Left kidney (tissue), 2 donors: ENCODE data around the gene ADRM1. TPM values are rescaled to one million over a fixed set of nuclear protein-coding genes. Genes with fewer than 3 reads are reported as not detected.

Experiments
- DNase-seq: peaks from one replicate; pipeline ENCODE4 v3.0.0-alpha.2; 2013
- polyA plus RNA-seq: library from polyadenylated mRNA; unstranded; fragments of 120-200 nt; gene quantifications from one replicate; pipeline ENCODE4 v1.2.1, GENCODE V29; 2013; ENCODE audit not compliant: insufficient read length

Gene ADRM1
- polyA plus RNA-seq, 1 donor = 37.6 TPM

DNA sequence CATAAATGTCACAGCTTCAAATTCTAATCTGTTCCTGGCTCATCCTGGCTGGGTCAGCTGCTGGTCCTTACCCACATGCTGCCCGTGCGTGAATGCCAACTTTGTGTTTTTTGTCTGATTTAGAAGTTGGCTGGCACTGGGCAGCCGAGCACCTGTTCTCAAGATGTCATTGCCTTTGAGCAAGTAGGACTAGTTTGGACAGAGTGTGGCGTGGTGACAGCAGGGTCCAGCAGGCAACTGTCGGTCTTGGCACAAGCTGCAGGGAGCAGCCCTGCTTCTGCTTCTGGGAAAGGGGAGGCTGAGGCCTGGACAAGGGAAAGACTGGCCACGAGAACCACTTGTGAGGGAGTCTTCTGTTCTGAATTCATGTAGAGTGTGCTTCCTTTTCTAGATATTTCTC lies 26.4 kb upstream of the ADRM1 start:
- DNase-seq = no peak

DNA sequence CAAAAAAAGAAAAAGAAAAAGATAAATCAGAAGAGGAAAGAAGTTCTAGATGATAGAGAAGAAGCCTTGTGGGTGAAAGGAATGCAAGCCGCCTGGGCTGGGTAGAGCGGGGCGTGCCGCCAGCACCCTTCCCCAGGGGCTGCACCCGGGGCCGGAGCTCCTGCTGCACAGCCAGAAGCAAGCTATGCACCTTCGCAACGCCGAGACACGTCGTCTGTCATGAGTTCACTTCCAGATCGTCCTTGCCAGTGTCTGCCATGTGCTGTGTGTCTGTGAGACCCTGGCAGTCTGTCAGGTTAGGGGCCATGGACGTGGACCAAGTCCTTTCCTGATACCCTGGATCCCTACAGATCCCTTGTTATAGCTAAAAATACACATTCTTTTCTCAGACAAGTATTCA lies 25.5 kb upstream of the ADRM1 start:
- DNase-seq = no peak

DNA sequence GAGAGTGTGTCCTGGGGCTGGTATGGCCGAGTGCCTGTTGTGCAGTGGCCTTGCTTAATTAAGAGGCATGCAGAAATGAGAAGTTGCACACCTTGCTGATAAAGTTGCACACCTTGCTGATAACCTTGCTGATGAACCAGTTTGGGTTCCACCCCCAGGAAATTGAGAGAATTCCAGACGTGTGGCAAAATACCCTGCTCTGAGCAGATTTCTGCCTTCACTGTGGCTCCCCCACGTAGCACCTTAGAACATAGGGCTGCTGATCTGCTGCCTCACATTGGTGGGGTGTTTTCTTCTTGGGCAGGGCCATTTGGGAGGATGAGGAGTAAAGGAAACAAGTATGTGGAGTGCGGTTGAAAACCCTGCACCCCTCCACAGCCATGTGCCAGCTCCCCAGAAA lies 22.5 kb upstream of the ADRM1 start:
- no peak for DNase-seq

DNA sequence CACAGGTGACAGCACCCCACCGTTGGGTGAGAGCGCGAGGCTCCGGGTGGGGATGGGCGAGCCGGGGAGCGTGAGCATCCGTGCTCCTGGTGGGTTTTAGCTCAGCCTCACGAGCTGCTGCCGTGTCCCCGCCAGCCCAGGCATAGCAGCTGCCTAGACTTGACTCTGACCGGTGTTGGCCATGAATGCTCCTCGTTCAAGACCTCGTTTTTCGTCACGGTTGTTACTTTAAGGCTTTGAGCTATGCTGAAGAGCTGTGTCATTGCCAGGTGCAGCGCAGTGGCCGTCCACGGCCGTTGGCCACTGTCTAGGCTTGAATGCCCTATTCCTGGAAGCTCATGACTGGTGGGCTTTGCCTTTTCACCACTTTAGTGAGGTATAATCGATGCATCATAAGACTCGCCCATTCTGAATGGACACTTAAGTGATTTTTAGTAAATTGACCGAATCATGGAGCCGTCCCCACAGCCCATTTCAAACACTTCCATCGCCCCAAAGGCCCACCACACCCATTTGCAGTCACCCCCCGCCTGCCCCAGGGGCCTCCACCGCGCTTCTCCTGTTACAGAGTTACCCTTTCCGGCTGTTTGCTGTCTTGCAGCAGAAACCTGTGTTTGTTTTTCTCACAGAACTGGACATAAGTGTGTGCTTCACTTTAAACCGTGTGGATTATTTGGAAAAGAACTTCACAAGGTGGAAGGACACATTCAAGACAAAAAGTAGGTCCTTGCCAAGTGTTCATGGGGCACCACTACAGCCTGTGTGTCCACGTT lies 21.4 kb upstream of the ADRM1 start:
- no peak for DNase-seq

DNA sequence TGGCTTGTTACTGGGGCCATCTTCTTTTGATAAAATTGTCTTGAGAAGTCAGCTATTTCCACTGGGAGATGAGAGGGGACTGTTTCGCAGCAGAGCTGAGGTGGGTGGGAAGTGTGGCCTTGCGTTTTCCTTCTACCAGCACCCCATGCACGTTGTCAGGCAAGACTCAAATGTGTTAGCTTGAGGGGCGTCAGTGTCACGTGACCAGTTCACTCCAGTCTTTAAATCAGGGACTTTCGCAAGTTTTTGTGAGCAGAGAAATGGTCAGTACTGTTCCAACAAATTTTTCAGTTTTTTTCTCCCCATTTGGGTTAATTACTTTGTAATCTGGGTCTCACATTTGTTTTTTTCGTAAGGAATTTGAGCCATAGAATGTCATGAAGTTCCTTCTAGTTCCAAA lies 20.7 kb upstream of the ADRM1 start:
- DNase-seq = no peak

DNA sequence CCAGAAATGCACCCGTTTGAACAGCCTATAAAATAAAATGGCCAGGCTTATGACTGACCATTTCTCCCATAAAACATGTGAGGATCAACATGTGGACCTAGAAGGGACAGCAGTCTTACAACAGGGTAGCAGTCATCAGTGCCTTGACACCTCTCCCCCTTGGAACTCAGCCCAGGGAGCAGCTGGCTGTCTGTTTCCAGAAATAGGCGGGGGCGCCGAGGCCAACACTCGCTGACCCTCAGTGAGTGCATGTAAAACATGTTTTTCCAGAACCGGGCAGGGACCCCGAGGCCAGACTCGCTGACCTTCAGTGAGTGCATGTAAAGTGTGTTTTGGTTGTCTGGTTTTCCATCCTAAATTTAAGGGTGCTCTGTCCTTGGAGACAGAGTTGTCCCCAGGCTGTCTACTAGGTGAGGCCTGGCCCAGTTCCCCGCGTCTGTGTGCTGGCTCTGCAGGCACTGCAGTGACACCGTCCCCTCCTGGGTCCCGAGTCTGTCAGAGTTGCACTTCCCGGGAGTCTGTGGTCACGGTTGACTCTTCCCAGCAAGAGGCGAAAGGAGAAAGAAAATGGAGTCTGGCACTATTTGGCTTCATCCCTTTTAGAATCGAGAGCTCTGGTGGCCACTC lies 19.8 kb upstream of the ADRM1 start:
- DNase-seq = no peak

DNA sequence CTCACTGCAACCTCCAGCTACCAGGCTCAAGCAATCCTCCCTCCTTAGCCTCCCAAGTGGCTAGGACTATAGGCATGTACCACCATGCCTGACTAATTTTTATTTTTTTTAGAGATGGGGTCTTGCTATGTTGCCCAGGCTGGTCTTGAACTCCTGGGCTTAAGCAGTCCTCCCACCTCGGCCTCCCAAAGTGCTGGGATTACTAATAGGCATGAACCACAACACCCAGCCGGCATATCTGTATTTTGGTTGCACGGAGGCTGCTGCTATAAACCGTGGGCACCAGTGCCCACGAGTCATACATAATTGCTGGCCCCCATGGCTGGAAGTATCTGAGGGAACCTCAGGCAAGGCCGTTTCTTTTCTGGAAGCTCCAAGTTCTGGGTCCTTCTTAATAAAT lies 18.3 kb upstream of the ADRM1 start:
- no peak for DNase-seq

DNA sequence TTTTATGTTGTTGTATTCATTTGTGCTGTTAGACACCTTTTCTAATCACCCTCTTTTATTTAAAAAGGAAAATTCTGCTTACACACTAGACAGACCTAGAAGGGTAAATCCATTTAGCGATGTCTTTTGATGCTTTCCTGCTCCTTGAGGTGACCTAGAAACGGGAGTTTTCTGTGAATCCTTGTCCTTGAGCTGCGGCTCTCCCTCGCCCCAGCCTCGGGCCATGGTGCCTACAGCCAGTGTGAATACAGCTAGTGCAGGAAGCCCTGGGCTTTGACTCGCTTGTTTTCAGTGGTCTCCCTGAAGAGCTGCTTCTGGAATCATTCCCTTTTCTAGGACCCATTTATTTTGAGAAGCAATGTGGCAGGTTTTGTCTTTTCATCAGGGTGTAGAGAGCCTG lies 17.6 kb upstream of the ADRM1 start:
- no peak for DNase-seq

DNA sequence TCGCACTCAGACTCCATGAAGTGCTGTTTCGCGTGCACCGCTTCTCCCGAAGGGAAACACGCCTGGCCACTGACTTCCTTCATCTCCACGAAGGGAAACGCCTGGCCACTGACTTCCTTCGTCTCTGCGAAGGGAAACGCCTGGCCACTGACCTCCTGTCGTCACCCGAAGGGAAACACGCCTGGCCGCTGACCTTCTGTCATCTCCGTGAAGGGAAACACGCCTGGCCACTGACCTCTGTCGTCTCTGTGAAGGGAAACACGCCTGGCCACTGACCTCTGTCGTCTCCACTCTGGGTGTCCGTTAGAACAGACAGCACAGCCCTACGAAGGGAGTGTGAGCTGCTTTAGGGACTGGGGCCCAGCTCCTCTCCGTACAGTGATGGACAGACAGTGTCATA lies 17.1 kb upstream of the ADRM1 start:
- DNase-seq = peak; percentile 8

DNA sequence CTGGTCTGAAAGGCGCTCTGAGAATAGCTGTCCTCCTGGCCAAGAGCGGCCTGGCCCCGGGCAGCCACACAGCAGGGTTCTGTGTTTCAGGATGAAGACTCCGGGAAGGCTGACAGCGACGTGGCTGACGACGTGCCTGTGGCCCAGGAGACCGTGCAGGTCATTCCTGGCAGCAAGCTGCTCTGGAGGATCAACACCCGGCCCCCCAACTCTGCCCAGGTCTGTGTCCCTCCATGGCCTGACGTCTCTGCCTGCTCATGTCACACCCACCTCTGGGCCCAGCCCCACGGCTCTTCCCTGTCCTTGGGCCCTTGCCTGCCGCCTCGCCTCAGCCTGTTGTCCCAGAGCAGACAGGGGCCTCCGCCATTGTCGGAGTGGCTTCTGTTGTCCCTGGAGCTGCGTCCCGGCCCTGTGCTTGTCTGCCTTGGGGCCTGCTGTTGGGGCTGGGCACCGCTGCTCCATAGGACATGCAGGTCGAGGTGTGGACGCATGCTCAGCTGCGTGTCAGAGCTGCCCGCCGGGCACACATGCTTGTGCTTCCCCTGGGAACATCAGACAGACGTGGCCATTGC lies 16.2 kb upstream of the ADRM1 start:
- DNase-seq = no peak

DNA sequence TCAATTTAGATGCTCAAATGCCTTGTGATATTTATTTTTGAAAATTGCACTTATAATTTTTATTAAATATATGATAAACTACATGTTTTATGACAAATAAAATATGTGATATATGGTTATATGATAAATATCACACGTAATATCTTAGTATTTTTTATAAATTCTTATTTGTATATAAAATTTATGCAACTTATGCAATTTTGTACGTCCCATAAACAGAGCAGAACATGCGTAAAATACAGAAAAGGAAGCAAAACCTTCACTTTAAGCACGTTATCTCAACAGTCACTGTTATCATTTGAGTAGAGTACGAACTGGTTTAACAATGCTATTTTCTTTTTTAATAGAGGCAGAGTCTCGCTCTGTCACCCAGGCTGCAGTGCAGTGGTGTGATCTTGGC lies 15.7 kb upstream of the ADRM1 start:
- no peak for DNase-seq

DNA sequence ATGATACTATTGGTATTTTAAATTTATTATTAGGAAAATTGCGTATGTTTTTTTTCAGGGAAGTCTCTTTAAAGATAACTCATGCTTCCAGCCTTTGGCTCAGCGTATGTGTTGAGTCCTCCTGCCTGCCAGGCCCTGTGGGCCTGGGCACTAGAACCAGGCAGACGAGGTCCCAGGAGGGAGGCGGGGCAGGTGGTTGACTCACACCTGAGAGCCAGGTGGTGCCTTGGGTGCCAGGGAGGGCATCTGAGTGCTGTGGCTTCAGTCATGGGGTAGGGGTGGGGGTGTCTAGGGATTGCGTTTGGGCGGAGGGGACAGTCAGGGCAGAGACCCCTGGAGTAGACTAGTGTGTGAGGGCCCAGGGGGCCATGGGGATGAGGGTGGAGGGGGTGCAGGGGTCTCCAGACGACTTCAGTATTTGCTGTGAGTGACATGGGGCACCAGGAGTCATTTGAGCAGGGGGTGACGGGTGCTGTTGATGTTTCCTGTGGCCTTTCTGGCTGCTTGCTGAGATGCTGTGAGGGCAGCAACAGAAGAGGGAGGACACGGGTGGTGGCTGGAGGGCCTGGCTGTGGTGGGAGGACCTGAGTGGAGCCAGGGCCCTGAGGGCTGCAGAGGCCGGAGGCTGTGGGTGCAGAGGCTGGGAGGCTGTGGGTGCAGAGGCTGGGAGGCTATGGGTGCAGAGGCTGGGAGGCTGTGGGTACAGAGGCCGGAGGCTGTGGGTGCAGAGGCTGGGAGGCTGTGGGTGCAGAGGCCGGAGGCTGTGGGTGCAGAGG lies 14.8 kb upstream of the ADRM1 start:
- DNase-seq = no peak

DNA sequence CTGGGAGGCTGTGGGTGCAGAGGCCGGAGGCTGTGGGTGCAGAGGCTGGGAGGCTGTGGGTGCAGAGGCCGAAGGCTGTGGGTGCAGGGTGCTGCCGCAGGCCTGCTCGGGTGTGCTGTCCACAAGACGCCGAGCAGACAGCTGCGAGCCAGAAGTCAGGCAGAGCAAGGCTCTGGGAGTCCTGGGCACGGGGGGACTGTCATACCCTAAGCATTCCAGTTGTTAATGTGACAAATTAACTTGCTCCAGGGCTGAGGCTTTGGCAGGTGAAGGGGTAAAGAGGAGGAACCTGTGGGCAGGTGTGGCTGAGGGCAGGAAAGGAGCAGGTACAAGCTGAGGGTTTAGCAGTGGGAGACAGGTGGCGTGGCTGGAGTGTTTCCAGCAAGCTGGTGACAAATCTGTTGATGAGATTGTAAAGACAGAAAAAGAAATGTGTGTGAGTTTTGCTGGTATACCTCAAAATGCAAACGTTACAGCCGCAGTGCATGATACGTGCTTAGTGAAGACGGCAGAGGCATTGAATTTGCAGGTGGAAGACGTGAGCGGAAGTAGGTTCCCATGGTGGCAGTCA lies 14.2 kb upstream of the ADRM1 start:
- no peak for DNase-seq

DNA sequence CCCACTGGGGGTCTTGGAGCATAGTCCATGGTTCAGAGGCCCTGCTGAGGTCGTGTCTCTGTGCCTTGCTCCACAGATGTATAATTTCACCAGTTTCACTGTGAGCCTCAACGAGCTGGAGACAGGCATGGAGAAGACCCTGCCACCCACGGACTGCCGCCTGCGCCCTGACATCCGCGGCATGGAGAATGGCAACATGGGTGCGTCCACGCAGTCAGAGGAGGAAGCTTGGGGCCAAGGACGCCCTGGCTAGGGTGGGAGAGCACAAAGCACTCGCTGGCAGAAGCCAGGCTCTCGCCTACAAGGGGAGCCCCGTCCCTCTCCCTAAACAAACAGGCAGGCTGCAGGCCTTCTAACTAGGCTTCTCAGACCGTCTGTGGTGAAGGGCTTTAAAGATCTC lies 13.7 kb upstream of the ADRM1 start:
- DNase-seq = no peak

DNA sequence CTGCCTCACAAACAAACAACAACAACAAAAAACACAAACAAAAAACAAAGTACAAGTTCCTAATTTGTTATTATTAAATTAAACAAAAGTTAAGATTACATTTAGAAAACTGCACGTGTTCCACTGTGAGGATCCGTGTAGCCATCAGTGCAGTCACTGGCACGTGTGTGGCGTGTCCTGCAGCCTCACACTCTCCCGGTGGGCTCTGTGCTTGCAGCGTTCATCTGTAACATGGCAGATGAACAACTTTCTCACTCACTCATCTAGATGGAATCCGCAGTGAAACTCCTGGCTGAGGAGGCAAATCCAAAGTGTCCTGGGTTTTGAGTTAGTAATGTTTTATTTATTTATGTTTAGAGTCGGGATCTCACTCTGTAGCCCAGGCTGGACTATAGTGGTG lies 12.9 kb upstream of the ADRM1 start:
- no peak for DNase-seq

DNA sequence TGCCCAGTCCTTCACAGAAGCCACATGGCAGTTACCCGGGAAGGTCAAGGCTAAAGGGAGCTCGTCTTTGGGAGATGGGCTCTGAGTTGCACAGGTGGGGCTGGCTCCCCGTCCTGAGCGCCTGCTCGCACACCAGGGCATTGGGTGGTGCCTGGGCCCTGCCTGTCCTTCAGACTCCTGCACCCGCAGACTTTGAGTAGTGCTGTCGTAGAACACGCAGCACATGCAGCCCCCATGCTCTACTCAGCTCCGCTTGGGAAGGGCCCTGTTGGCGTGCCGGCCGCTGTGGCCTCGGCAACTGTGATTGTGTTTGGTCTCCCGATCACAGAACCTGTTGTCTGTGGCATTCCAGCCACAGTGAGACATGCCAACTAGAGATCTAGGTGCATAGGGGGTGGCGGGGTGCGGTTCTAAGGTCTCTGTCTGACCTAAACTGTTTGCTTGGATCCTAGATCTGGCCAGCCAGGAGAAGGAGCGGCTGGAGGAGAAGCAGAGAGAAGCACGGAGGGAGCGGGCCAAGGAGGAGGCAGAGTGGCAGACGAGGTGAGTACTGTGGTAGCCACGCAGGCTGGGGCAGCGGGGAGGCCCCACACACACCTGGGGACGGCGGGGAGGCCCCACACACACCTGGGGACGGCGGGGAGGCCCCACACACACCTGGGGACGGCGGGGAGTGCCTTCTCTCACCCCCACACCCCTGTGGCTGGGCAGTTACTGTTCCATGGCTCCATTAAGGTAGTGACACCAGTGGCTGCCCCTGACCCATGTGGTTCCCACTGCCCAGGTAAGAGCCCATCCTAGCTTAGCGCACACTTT lies 11.3 kb upstream of the ADRM1 start:
- DNase-seq = no peak

DNA sequence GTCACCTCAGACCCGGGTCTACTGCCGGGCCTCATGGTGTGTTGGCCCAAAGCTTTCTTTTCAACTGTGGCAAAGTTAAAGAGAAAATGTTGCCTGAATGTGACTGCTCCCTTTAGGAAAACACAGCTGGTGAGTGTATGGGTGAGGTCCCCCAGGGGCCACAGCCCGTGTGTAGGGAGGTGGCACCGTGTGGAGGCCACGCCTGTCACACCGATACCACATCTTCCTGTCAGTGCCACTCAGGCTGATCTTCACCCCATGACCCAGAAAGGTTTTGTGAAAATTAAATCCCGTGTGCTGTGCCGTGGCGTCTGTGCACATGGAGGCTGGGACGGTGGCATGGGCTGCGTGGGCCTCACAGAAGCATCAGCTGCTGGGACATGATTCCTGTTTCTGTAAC lies 10.7 kb upstream of the ADRM1 start:
- DNase-seq = no peak

DNA sequence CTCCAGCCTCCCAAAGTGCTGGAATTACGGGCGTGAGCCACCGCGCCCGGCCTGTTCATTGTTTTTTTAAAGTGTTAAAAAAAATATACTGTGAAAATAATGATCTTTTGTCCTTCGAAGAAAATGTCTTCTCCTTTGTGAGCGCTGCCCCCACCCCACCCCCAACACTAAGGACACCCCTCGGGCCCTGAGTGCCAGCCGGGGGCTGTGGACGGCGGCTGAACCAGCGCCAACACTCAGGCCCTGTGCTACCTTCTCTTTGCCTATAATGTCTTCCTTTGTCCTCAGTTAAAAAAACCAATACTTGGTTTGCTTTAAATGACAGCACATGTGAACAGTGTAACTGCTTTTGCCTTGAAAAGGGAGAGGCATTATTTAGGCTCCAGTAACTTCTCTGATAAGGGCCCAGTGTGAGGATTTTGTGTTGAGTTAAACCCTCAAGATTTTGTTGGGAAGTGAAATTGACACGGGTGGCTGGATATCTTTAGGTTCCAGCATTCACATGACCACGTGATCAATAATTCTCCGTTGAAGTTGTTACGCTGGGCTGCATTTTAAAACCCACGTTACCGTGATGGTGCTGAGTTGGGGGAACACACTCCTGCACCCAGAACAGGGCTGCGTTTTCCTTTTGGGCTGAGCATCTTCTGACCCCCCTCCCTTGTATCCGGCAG lies 9.5 kb upstream of the ADRM1 start:
- no peak for DNase-seq

DNA sequence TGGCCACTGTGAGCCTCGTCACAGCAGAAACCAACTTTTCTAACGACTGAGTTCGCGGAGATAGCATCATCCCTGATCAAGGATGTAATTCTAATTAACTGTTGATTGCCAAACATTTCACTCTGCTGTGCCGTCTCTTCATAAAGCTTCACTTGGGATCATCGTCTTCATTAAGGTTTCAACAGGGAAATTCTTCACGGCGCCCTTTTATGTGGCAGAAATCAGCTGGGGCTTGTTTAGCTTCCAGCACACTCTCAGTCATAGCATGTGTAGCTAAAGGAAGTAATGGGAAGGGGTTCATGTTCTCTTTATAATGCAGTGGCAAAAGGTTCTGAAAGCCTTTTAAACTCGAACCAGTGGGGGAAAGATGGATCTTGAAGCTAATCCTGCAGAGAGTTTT lies 8.9 kb upstream of the ADRM1 start:
- DNase-seq = no peak

DNA sequence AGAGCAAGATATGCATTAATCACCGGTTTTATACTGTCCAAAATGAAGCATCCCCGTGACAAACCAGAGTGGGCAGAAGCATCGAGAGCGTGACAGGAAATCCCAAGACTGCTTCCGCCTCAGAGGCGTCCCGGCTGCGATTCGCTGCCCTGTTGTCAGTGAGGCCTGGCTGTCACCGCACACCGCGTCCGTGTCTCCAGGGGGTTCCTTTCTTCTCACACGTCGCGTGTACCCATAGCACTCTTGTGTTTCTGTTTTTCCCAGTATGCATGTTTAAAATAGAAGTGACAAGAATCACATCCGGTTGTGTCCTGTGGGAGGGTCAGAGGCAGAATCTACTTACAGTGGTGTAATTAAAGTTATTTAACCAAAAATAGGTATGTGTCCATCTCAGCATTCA lies 8.3 kb upstream of the ADRM1 start:
- DNase-seq = no peak
